A549 (cell line): Measurements from ENCODE around the gene C19orf67.

Experiments used
- BHLHE40 ChIP-seq: IDR thresholded peaks from 2 replicates; pipeline ENCODE4 v1.6.1; 2012; ENCODE audit warnings: low read depth, low read length, inconsistent platforms
- CTCF ChIP-seq: fragments of >200 bp; sonication (Bioruptor Twin); formaldehyde crosslinking; IDR thresholded peaks from 3 replicates; pipeline ENCODE4 v1.5.1; 2016
- EP300 ChIP-seq, 2 experiments: fragments of >200 bp; sonication (Bioruptor Twin); formaldehyde crosslinking; IDR thresholded peaks; 2 replicates in 1 of 2; 3 replicates in 1 of 2; pipeline ENCODE4 v1.6.1; 2016 to 2017
- ESRRA ChIP-seq: fragments of 150-350 bp; IDR thresholded peaks from 2 replicates; pipeline ENCODE4 v1.6.1; 2014; ENCODE audit warnings: mild to moderate bottlenecking, low read length, borderline replicate concordance
- HOXA7 ChIP-seq: fragments of 250-450 bp; sonication (Bioruptor Pico); IDR thresholded peaks from 2 replicates; pipeline ENCODE4 v1.5.0; 2020; ENCODE audit warnings: mild to moderate bottlenecking, moderate library complexity
- JUNB ChIP-seq: fragments of >200 bp; sonication (Bioruptor Twin); formaldehyde crosslinking; IDR thresholded peaks from 2 replicates; pipeline ENCODE4 v1.6.1; 2016
- MAX ChIP-seq: IDR thresholded peaks from 2 replicates; pipeline ENCODE4 v1.6.1; 2012
- POLR2A ChIP-seq: IDR thresholded peaks from 2 replicates; pipeline ENCODE4 v1.6.1; 2012; ENCODE audit warnings: mild to moderate bottlenecking, low read length
- POLR2AphosphoS2 ChIP-seq: conservative IDR thresholded peaks from 2 replicates; pipeline ENCODE4 v1.6.1; 2012; ENCODE audit warnings: low read length, improper control_type of control experiment, inconsistent platforms
- RAD21 ChIP-seq, 2 experiments: fragments of >200 bp in 1 of 2; sonication (Bioruptor Twin) in 1 of 2; formaldehyde crosslinking in 1 of 2; IDR thresholded peaks in 1 of 2; conservative IDR thresholded peaks in 1 of 2; 2 replicates in 1 of 2; 3 replicates in 1 of 2; pipeline ENCODE4 v1.6.1; 2012 to 2018; ENCODE audit warnings: inconsistent platforms in 1 of 2
- RCOR1 ChIP-seq: fragments of 150-350 bp; IDR thresholded peaks from 2 replicates; pipeline ENCODE4 v1.6.1; 2014; ENCODE audit warnings: antibody characterized with exemption, low read length, low read depth
- REST ChIP-seq: fragments of 200-600 bp; sonication (generic); IDR thresholded peaks from 2 replicates; pipeline ENCODE4 v1.6.1; 2016; ENCODE audit warnings: antibody characterized with exemption, mild to moderate bottlenecking, moderate library complexity

GRCh38 chr19:14096272-14096992 is 10.8 kb upstream of the C19orf67 start:
- TF ChIP-seq ESRRA, result no peak
- no peak for TF ChIP-seq REST
- TF ChIP-seq BHLHE40, result no peak
- 0 out of 5 replicates have a peak, but pooled peaks of 1 of the 2 experiments have one; percentile 23 for TF ChIP-seq RAD21 (conservative IDR thresholded peaks at IDR 0.05 in 1 of 2, IDR thresholded peaks at IDR 0.05 in 1 of 2)
- TF ChIP-seq CTCF, result no peak
- TF ChIP-seq RCOR1, result no peak
- no peak for TF ChIP-seq HOXA7 (CRISPR knock-in tag)
- TF ChIP-seq EP300 (IDR thresholded peaks at IDR 0.05), result no peak
- TF ChIP-seq MAX, result no peak
- no peak for TF ChIP-seq POLR2AphosphoS2
- no peak for TF ChIP-seq POLR2A
- no peak for TF ChIP-seq JUNB
